Ovary (tissue), 3 donors: ENCODE data around the gene PRXL2B.

Experiments used
- EP300 ChIP-seq: sonication (generic); formaldehyde crosslinking; IDR thresholded peaks from one replicate; pipeline ENCODE4 v1.6.1; 2017; ENCODE audit warnings: antibody characterized with exemption
- POLR2A ChIP-seq: fragments of 450-650 bp; IDR thresholded peaks from one replicate; pipeline ENCODE4 v1.6.1; 2017; ENCODE audit warnings: antibody characterized with exemption, mild to moderate bottlenecking, moderate library complexity
- TF ChIP-seq, protein P1 (sequence below), 3 donors: fragments of 450-650 bp in 2 of 3; fragments of 200-600 bp in 1 of 3; IDR thresholded peaks; one replicate each; pipeline versions ENCODE4 v1.5.1 to v1.8.0; 2016 to 2022; ENCODE audit warnings: antibody characterized with exemption in 3 of 3, mild to moderate bottlenecking in 1 of 3
- donor health status: DM: no; HTN: no; CAD: no.

DNA sequence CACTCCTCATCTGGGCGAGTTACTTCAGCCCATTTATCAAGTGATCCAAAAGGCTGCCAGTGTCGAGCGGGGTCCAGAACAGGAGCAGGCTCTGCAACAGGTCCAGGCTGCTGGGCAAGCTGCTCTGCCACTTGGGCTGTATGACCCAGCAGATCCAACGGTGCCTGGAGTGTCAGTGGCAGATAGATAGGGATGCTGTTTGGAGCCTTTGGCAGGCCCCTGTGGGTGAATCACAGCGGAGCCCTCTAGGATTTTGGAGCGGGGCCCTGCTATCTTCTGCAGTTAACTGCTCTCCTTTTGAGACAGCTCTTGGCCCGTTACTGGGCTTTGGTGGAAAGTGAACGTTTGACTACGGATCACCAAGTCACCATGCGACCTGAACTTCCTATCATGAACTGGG, 38.7 kb downstream of the PRXL2B start:
- no peak for TF ChIP-seq POLR2A
- TF ChIP-seq, protein P1, sequence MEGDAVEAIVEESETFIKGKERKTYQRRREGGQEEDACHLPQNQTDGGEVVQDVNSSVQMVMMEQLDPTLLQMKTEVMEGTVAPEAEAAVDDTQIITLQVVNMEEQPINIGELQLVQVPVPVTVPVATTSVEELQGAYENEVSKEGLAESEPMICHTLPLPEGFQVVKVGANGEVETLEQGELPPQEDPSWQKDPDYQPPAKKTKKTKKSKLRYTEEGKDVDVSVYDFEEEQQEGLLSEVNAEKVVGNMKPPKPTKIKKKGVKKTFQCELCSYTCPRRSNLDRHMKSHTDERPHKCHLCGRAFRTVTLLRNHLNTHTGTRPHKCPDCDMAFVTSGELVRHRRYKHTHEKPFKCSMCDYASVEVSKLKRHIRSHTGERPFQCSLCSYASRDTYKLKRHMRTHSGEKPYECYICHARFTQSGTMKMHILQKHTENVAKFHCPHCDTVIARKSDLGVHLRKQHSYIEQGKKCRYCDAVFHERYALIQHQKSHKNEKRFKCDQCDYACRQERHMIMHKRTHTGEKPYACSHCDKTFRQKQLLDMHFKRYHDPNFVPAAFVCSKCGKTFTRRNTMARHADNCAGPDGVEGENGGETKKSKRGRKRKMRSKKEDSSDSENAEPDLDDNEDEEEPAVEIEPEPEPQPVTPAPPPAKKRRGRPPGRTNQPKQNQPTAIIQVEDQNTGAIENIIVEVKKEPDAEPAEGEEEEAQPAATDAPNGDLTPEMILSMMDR (IDR thresholded peaks at IDR 0.05): no peak
- TF ChIP-seq EP300: no peak
